Endodermal cell (in vitro differentiated cells): Measurements from ENCODE around the gene CD44. TPM values are rescaled to one million over a fixed set of nuclear protein-coding genes. Genes with fewer than 3 reads are reported as not detected.
"Not testable (repeated sequence)": the region's sequence is repeated elsewhere in the genome, so short reads cannot be mapped to it uniquely, and the experiment has no call there.

ENCODE experiments used
- DNase-seq: peaks from one replicate; pipeline ENCODE4 v3.0.0-alpha.2; 2017
- H3K27ac ChIP-seq: 2 replicates; pipeline ENCODE4 v1.5.1; 2013; ENCODE audit warnings: mild to moderate bottlenecking, low read depth, low read length, moderate library complexity
- H3K27me3 ChIP-seq: 2 replicates; pipeline ENCODE4 v1.6.1; 2013; ENCODE audit warnings: mild to moderate bottlenecking, low read length, moderate library complexity; ENCODE audit not compliant: insufficient read depth, control insufficient read depth, poor library complexity, severe bottlenecking
- H3K36me3 ChIP-seq: 2 replicates; pipeline ENCODE4 v1.7.0; 2013; ENCODE audit warnings: mild to moderate bottlenecking, low read length, moderate library complexity; ENCODE audit not compliant: control insufficient read depth, insufficient read depth
- H3K4me1 ChIP-seq: one replicate; pipeline ENCODE4 v1.7.0; 2013; ENCODE audit warnings: low read length; ENCODE audit not compliant: control insufficient read depth, insufficient read depth
- H3K4me3 ChIP-seq: 2 replicates; pipeline ENCODE4 v1.5.1; 2013; ENCODE audit warnings: mild to moderate bottlenecking, low read length, moderate library complexity
- H3K9ac ChIP-seq: 2 replicates; pipeline ENCODE4 v1.6.1; 2013; ENCODE audit warnings: mild to moderate bottlenecking, low read length, moderate library complexity; ENCODE audit not compliant: poor library complexity, severe bottlenecking; ENCODE audit errors: extremely low read depth
- H3K9me3 ChIP-seq: 2 replicates; pipeline ENCODE4 v1.6.1; 2013; ENCODE audit warnings: mild to moderate bottlenecking, low read length, moderate library complexity; ENCODE audit not compliant: control insufficient read depth
- H3K27ac Mint-ChIP-seq: 2 replicates; pipeline ENCODE4 v1.8.0; 2020; ENCODE audit warnings: mixed read lengths
- H3K27me3 Mint-ChIP-seq: 2 replicates; pipeline ENCODE4 v1.8.0; 2021; ENCODE audit warnings: mild to moderate bottlenecking, mixed read lengths; ENCODE audit not compliant: insufficient read depth
- H3K36me3 Mint-ChIP-seq: 2 replicates; pipeline ENCODE4 v1.8.0; 2020; ENCODE audit warnings: low read depth, mixed read lengths
- H3K4me1 Mint-ChIP-seq: 2 replicates; pipeline ENCODE4 v1.8.0; 2020; ENCODE audit warnings: mixed read lengths
- H3K4me3 Mint-ChIP-seq: 2 replicates; pipeline ENCODE4 v1.8.0; 2020; ENCODE audit warnings: mild to moderate bottlenecking, moderate library complexity, mixed read lengths
- H3K9me3 Mint-ChIP-seq: 2 replicates; pipeline ENCODE4 v1.8.0; 2020; ENCODE audit warnings: mild to moderate bottlenecking, mixed read lengths
- WGBS, 2 experiments: methylation state at CpG; one replicate each; pipeline versions ENCODE4 v1.1.5 to v1.1.7; 2013; ENCODE audit warnings: missing lambda C conversion rate in 2 of 2, mixed read lengths in 1 of 2; ENCODE audit not compliant: insufficient coverage in 1 of 2, insufficient read length in 1 of 2; 5-methylcytosine and 5-hydroxymethylcytosine counted together
- total RNA-seq, 2 donors: library from RNA; stranded (reverse); fragmentation: NEBNext Ultra II Directional in 1 of 2; extraction: Animal tissue kit (Norgen Biotek cat#: 25700) in 1 of 2; gene quantifications; 2 replicates in 1 of 2; 3 replicates in 1 of 2; pipeline ENCODE4 v1.2.1, GENCODE V29; 2021
- TF ChIP-seq, protein P1 (sequence below): fragments of 200-600 bp; sonication (generic); conservative IDR thresholded peaks from 2 replicates; pipeline ENCODE4 v1.5.0; 2021; ENCODE audit warnings: antibody characterized with exemption, mild to moderate bottlenecking

The CD44 gene
- total RNA-seq, 2 donors from 2014 or later, result 1.2 to 4.6 TPM

DNA sequence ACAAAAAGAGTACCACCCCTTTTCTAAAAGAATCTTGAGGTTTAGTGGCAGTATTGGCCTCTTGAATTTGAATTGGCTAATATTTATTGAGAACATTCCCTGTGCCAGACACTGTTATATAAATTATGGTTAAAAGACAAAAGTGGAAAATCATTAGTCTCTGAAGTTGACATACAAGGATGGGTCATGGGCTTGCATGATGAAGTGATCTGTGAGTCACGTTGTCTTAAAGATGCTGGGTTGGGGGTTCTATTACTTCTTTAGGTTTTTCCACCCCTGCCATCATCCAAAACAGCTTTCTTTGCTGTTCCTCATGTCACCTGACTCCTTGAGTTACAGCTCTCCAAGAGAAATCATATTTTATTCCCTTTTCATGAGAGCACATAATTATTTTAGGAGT, 85.0 kb downstream of the CD44 start:
- Mint-ChIP-seq H3K36me3 (no peaks in the 10 kb centered on the region), H3K4me3 (no peak overlapping the region), H3K27ac (no peak overlapping the region), H3K27me3 (peaks cover 11% of the 10 kb centered on the region), H3K4me1 (no peaks in the 10 kb centered on the region), H3K9me3 (no peaks in the 10 kb centered on the region)
- TF ChIP-seq, protein P1, sequence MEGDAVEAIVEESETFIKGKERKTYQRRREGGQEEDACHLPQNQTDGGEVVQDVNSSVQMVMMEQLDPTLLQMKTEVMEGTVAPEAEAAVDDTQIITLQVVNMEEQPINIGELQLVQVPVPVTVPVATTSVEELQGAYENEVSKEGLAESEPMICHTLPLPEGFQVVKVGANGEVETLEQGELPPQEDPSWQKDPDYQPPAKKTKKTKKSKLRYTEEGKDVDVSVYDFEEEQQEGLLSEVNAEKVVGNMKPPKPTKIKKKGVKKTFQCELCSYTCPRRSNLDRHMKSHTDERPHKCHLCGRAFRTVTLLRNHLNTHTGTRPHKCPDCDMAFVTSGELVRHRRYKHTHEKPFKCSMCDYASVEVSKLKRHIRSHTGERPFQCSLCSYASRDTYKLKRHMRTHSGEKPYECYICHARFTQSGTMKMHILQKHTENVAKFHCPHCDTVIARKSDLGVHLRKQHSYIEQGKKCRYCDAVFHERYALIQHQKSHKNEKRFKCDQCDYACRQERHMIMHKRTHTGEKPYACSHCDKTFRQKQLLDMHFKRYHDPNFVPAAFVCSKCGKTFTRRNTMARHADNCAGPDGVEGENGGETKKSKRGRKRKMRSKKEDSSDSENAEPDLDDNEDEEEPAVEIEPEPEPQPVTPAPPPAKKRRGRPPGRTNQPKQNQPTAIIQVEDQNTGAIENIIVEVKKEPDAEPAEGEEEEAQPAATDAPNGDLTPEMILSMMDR, result no peak
- Histone ChIP-seq H3K36me3 (no peaks in the 10 kb centered on the region), H3K27me3 (no peaks in the 10 kb centered on the region), H3K9me3 (no peaks in the 10 kb centered on the region), H3K27ac (peak overlapping the region; percentile 18), H3K9ac (no peak overlapping the region), H3K4me1 (no peaks in the 10 kb centered on the region), H3K4me3 (no peak overlapping the region)
- no peak for DNase-seq
- WGBS, 2 experiments, result 94 to 100% methylated on average over 1 of the region's 1 CpG

DNA sequence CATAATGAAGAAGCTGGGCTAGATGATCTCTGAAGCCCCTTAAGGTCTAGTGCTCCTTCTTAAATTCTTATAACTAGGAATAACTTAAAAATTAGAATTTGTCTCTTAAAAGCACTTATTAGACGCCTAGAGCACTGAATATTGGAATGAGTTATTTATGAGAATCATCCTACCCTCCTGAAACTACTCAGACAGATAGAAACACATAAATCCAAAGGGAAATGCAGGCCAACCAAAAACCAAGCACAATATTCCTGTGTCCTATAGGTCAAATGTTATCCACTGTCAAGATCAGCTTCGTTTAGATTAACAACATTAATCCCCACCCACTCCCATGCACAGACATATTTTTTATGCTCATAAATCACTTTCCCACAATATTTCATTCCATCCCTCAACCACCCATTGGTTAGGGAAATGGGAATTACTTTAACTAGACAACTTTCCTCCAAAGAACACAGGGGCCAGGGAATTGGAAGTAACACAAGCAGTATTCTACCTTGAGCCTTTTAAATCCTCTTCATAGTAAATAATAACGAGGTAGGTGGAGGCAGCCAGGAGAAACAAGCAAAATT, 87.1 kb downstream of the CD44 start:
- TF ChIP-seq, protein P1, result no peak
- no peaks in the 10 kb centered on the region for H3K9me3 Mint-ChIP-seq
- no peaks in the 10 kb centered on the region for H3K4me1 Mint-ChIP-seq
- WGBS, 2 experiments, result 98% methylated on average over 2 of the region's 3 CpGs; no CpG with 5 or more reads in 1 of the 2 experiments
- no peaks in the 10 kb centered on the region for H3K36me3 Mint-ChIP-seq
- Histone ChIP-seq H3K4me1 (no peaks in the 10 kb centered on the region), H3K27ac (no peak overlapping the region), H3K27me3 (no peaks in the 10 kb centered on the region), H3K36me3 (no peaks in the 10 kb centered on the region), H3K4me3 (no peak overlapping the region), H3K9ac (no peak overlapping the region), H3K9me3 (no peaks in the 10 kb centered on the region)
- no peak overlapping the region for H3K27ac Mint-ChIP-seq
- peaks cover 8% of the 10 kb centered on the region for H3K27me3 Mint-ChIP-seq
- H3K4me3 Mint-ChIP-seq, result no peak overlapping the region
- no peak for DNase-seq

DNA sequence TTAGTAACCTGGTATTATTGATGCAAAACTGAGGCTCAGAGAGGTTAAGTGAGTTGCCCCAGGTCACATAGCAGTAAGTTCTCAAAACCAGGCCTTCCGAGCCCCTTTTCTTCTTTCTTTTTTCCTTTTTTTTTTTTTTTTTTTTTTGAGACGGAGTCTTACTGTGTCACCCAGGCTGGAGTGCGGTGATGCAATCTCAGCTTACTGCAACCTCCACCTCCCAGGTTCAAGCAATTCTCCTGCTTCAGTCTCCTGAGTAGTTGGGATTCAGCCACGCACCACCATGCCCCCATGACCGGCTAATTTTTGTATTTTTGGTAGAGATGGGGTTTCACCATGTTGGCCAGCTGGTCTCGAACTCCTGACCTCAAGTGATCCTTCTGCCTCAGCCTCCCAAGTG, 87.8 kb downstream of the CD44 start:
- DNase-seq, H3K9ac ChIP-seq, H3K36me3 Mint-ChIP-seq, H3K4me3 Mint-ChIP-seq, H3K4me1 Mint-ChIP-seq, H3K4me1 ChIP-seq, H3K9me3 Mint-ChIP-seq, H3K9me3 ChIP-seq, H3K27ac ChIP-seq, H3K36me3 ChIP-seq, H3K27ac Mint-ChIP-seq, H3K27me3 ChIP-seq, H3K4me3 ChIP-seq, H3K27me3 Mint-ChIP-seq: not testable (repeated sequence)
- WGBS, 2 experiments, result 83 to 98% methylated on average over 3 to 6 of the region's 6 CpGs
